H1 (cell line): Measurements from ENCODE around the gene PRR22. TPM values are rescaled to one million over a fixed set of nuclear protein-coding genes. Genes with fewer than 3 reads are reported as not detected.

Source experiments
- CTCF ChIA-PET: fragments of 300-600 bp; sonication (Branson Sonifier 250); formaldehyde crosslinking; loops from one replicate; lab custom pipeline; 2021; ENCODE audit not compliant: partially characterized antibody; lab: Charles Lee
- POLR2A ChIA-PET: fragments of 300-600 bp; sonication (Branson Sonifier 250); formaldehyde crosslinking; loops from one replicate; lab custom pipeline; 2021; ENCODE audit warnings: inconsistent platforms; ENCODE audit not compliant: partially characterized antibody; lab: Charles Lee
- DNase-seq, 2 experiments: peaks; one replicate each; pipeline versions ENCODE4 v3.0.0 to v3.0.0-alpha.2; 2010 to 2022; ENCODE audit warnings: low spot score in 2 of 2, low read depth in 1 of 2, mixed read lengths in 1 of 2
- FAIRE-seq: peaks from 2 replicates; lab custom pipeline; 2011; peaks lifted over from hg19 to GRCh38; lab: Jason Lieb, UNC
- H2AFZ ChIP-seq: 2 replicates; pipeline ENCODE4 v1.8.1; 2012; ENCODE audit warnings: low read length, inconsistent platforms
- H2AK5ac ChIP-seq: 2 replicates; pipeline ENCODE4 v1.6.1; 2013; ENCODE audit warnings: low read depth, low read length
- H2BK120ac ChIP-seq: replicated peaks from 2 replicates; pipeline ENCODE3; 2013; ENCODE audit warnings: low read depth, low read length, inconsistent platforms
- H2BK12ac ChIP-seq: 2 replicates; pipeline ENCODE4 v1.6.1; 2013; ENCODE audit warnings: low read depth, low read length
- H2BK15ac ChIP-seq: 2 replicates; pipeline ENCODE4 v1.6.1; 2013; ENCODE audit warnings: low read length
- H2BK20ac ChIP-seq: 2 replicates; pipeline ENCODE4 v1.6.1; 2013; ENCODE audit warnings: low read length
- H2BK5ac ChIP-seq: 2 replicates; pipeline ENCODE4 v1.6.1; 2013; ENCODE audit warnings: low read depth, low read length
- H3K14ac ChIP-seq: 2 replicates; pipeline ENCODE4 v1.6.1; 2013; ENCODE audit warnings: inconsistent platforms; ENCODE audit not compliant: insufficient read length
- H3K18ac ChIP-seq: 2 replicates; pipeline ENCODE4 v1.6.1; 2013; ENCODE audit warnings: low read length; ENCODE audit errors: extremely low read depth
- H3K23ac ChIP-seq: 2 replicates; pipeline ENCODE4 v1.6.1; 2013; ENCODE audit warnings: inconsistent platforms; ENCODE audit not compliant: insufficient read length
- H3K23me2 ChIP-seq: 2 replicates; pipeline ENCODE4 v1.6.1; 2013; ENCODE audit warnings: low read depth, low read length
- H3K27ac ChIP-seq: 2 replicates; pipeline ENCODE4 v1.6.1; 2011; ENCODE audit warnings: low read depth, low read length, inconsistent platforms
- H3K27me3 ChIP-seq, 4 experiments: replicated peaks in 1 of 4; 1 replicate in 1 of 4; 2 replicates in 3 of 4; pipeline versions ENCODE4 v1.6.1 to v1.8.1; 2011 to 2013; ENCODE audit warnings: low read length in 3 of 4, mild to moderate bottlenecking in 3 of 4, inconsistent platforms in 2 of 4, mixed read lengths in 2 of 4, moderate library complexity in 1 of 4; ENCODE audit not compliant: control insufficient read depth in 3 of 4, insufficient read depth in 3 of 4; ENCODE audit errors: extremely low read depth in 1 of 4
- H3K36me3 ChIP-seq, 4 experiments: 2 replicates each; pipeline versions ENCODE4 v1.6.1 to v1.8.1; 2011 to 2013; ENCODE audit warnings: mild to moderate bottlenecking in 4 of 4, low read length in 3 of 4, moderate library complexity in 2 of 4, control low read depth in 1 of 4, inconsistent platforms in 1 of 4; ENCODE audit not compliant: insufficient read depth in 4 of 4, control insufficient read depth in 2 of 4
- H3K4ac ChIP-seq: replicated peaks from 2 replicates; pipeline ENCODE3; 2013; ENCODE audit warnings: low read length, low read depth, mixed read lengths, inconsistent platforms; ENCODE audit not compliant: insufficient read length
- H3K4me1 ChIP-seq, 4 experiments: replicated peaks in 1 of 4; 1 replicate in 1 of 4; 2 replicates in 3 of 4; pipeline versions ENCODE4 v1.6.1 to v1.8.1; 2011 to 2013; ENCODE audit warnings: low read length in 3 of 4, inconsistent platforms in 2 of 4, mixed read lengths in 1 of 4; ENCODE audit not compliant: insufficient read depth in 4 of 4, control insufficient read depth in 3 of 4
- H3K4me2 ChIP-seq, 2 experiments: 2 replicates each; pipeline versions ENCODE4 v1.6.1 to v1.8.1; 2011 to 2013; ENCODE audit warnings: low read depth in 2 of 2, low read length in 2 of 2, control low read depth in 1 of 2, inconsistent platforms in 1 of 2, mild to moderate bottlenecking in 1 of 2; ENCODE audit not compliant: insufficient read depth in 1 of 2
- H3K4me3 ChIP-seq, 4 experiments: fragments of 200-600, 300-600 bp in 1 of 4; sonication (generic), shearing (Covaris generic), sonication (Bioruptor Twin) in 1 of 4; 2 replicates each; pipeline versions ENCODE4 v1.5.1 to v1.8.1; 2011 to 2016; ENCODE audit warnings: low read length in 4 of 4, low read depth in 3 of 4, control low read depth in 2 of 4, inconsistent platforms in 2 of 4, mild to moderate bottlenecking in 2 of 4, mixed read lengths in 1 of 4, moderate library complexity in 1 of 4; ENCODE audit not compliant: insufficient read depth in 2 of 4; ENCODE audit errors: extremely low read depth in 1 of 4
- H3K56ac ChIP-seq: replicated peaks from 2 replicates; pipeline ENCODE3; 2013; ENCODE audit warnings: low read depth, mild to moderate bottlenecking, mixed read lengths, low read length, inconsistent platforms; ENCODE audit not compliant: insufficient read length
- H3K79me1 ChIP-seq: 2 replicates; pipeline ENCODE4 v1.6.1; 2013; ENCODE audit warnings: low read depth, low read length, control low read depth
- H3K79me2 ChIP-seq, 2 experiments: 2 replicates each; pipeline versions ENCODE4 v1.6.1 to v1.8.1; 2012 to 2013; ENCODE audit warnings: low read length in 2 of 2, mild to moderate bottlenecking in 2 of 2, inconsistent platforms in 1 of 2; ENCODE audit not compliant: insufficient read depth in 2 of 2, control insufficient read depth in 1 of 2
- H3K9ac ChIP-seq, 4 experiments: replicated peaks in 1 of 4; 1 replicate in 1 of 4; 2 replicates in 3 of 4; pipeline versions ENCODE4 v1.6.1 to v1.8.1; 2011 to 2013; ENCODE audit warnings: low read depth in 3 of 4, low read length in 3 of 4, control low read depth in 2 of 4, mild to moderate bottlenecking in 2 of 4, moderate library complexity in 2 of 4, inconsistent platforms in 1 of 4; ENCODE audit errors: extremely low read depth in 1 of 4
- H3K9me3 ChIP-seq, 2 experiments: 2 replicates each; pipeline versions ENCODE4 v1.6.1 to v1.8.1; 2012 to 2013; ENCODE audit warnings: mild to moderate bottlenecking in 2 of 2, moderate library complexity in 2 of 2, control low read depth in 1 of 2, inconsistent platforms in 1 of 2, low read depth in 1 of 2, low read length in 1 of 2, mixed read lengths in 1 of 2; ENCODE audit not compliant: insufficient read depth in 2 of 2
- H4K20me1 ChIP-seq, 2 experiments: replicated peaks in 1 of 2; 2 replicates each; pipeline versions ENCODE3 to v1.8.1; 2011 to 2013; ENCODE audit warnings: inconsistent platforms in 2 of 2, low read length in 2 of 2, mild to moderate bottlenecking in 1 of 2; ENCODE audit not compliant: insufficient read depth in 2 of 2, control insufficient read depth in 1 of 2
- H4K5ac ChIP-seq: 2 replicates; pipeline ENCODE4 v1.6.1; 2013; ENCODE audit warnings: low read length, low read depth, mixed read lengths, inconsistent platforms; ENCODE audit not compliant: insufficient read length
- H4K8ac ChIP-seq: 2 replicates; pipeline ENCODE4 v1.8.0; 2013; ENCODE audit warnings: mild to moderate bottlenecking, moderate library complexity, low read length, inconsistent platforms; ENCODE audit not compliant: insufficient read depth; ENCODE audit errors: extremely low read depth
- H4K91ac ChIP-seq: replicated peaks from 2 replicates; pipeline ENCODE3; 2013; ENCODE audit warnings: low read length, mixed read lengths, inconsistent platforms; ENCODE audit not compliant: insufficient read length
- SUZ12 ChIP-seq: fragments of 200-600 bp; sonication (generic); IDR thresholded peaks from 2 replicates; pipeline ENCODE4 v1.6.1; 2012; ENCODE audit warnings: mild to moderate bottlenecking, inconsistent platforms, low read length, moderate library complexity, mixed read lengths
- WGBS, 2 experiments: shearing (Covaris generic) in 1 of 2; methylation state at CpG; one replicate each; pipeline versions ENCODE4 v1.1.6 to v1.1.7; 2013 to 2015; ENCODE audit warnings: low lambda C conversion rate in 2 of 2, mixed read lengths in 2 of 2, inconsistent platforms in 1 of 2, low coverage in 1 of 2, missing lambda C conversion rate in 1 of 2; ENCODE audit not compliant: insufficient replicate concordance in 2 of 2, insufficient coverage in 1 of 2, insufficient read length in 1 of 2; ENCODE audit errors: extremely low coverage in 1 of 2, missing lambda C conversion rate in 1 of 2; 5-methylcytosine and 5-hydroxymethylcytosine counted together
- polyA plus RNA-seq, 7 experiments: library from polyadenylated mRNA; depleted of rRNA in 3 of 7; stranded (reverse) in 5 of 7; unstranded in 2 of 7; fragments of >200 nt in 5 of 7; fragments of 200-250 nt in 2 of 7; gene quantifications; 1 replicate in 5 of 7; 2 replicates in 1 of 7; 4 replicates in 1 of 7; pipeline versions ENCODE4 v1.2.1 to v1.2.3, GENCODE V29; 2011 to 2013; ENCODE audit warnings: missing spikeins in 2 of 7, mixed read lengths in 2 of 7
- total RNA-seq: library from RNA; stranded (reverse); fragmentation: NEBNext Ultra II Directional; extraction: Animal tissue kit (Norgen Biotek cat#: 25700); gene quantifications from 2 replicates; pipeline ENCODE4 v1.2.1, GENCODE V29; 2021

PRR22 gene
- total and polyA plus RNA-seq, 2 of the 8 experiments (the other 6 are each of a cell fraction or from before 2014, with no cell fraction given), result 1.9 to 2.1 TPM

GRCh38 chr19:5772416-5772815 lies 12.1 kb downstream of the PRR22 start:
- H3K9me3 ChIP-seq, result no peaks in the 10 kb centered on the region; a peak in 1 of 4 replicates
- no peaks in the 10 kb centered on the region for H3K79me2 ChIP-seq
- H2BK12ac ChIP-seq, result no peak overlapping the region
- no peak overlapping the region; the same call in 1 of the 2 replicates for H2BK20ac ChIP-seq
- H2BK5ac ChIP-seq, result no peak overlapping the region; the same call in 1 of the 2 replicates
- FAIRE-seq (no peak), DNase-seq (no peak)
- POLR2A ChIA-PET, result interaction anchor here (0.8 to 5.4 kb wide), 5 partner anchors 18 to 131 kb away, joined by 3 to 24 read pairs (median 11); partner anchors contain the start of genes CATSPERD, DUS3L, LONP1 and NDUFA11
- H3K18ac ChIP-seq, result no peak overlapping the region
- no peak overlapping the region for H3K4ac ChIP-seq
- H2AK5ac ChIP-seq, result no peak overlapping the region
- no peak overlapping the region for H4K5ac ChIP-seq
- WGBS, 2 experiments, result 94% methylated on average over 19 of the region's 19 CpGs; no CpG with 5 or more reads in 1 of the 2 experiments
- H3K23me2 ChIP-seq, result no peaks in the 10 kb centered on the region
- 0 out of 2 replicates have a peak overlapping the region, but pooled peaks have one; percentile 81 for H2BK15ac ChIP-seq
- no peak overlapping the region for H3K56ac ChIP-seq
- no peak overlapping the region for H3K9ac ChIP-seq
- no peak for TF ChIP-seq SUZ12
- TF ChIP-seq, all 59 proteins: peak for 0
- Histone ChIP-seq H4K8ac (peak overlapping the region; percentile 45; the same call in 1 of the 2 replicates), H3K23ac (no peak overlapping the region), H4K91ac (peak overlapping the region; percentile 3), H3K4me3 (no peak overlapping the region), H3K27ac (no peak overlapping the region), H4K20me1 (peaks cover 0 to 1% of the 10 kb centered on the region in 2 experiments), H2BK120ac (no peak overlapping the region), H2AFZ (peak overlapping the region; percentile 50; the same call in 1 of the 2 replicates), H3K14ac (no peak overlapping the region), H3K36me3 (no peaks in the 10 kb centered on the region), H3K4me1 (no peaks in the 10 kb centered on the region), H3K4me2 (no peak overlapping the region), H3K79me1 (no peaks in the 10 kb centered on the region), H3K27me3 (no peaks in the 10 kb centered on the region; a peak in 2 of 7 replicates)
- CTCF ChIA-PET, result interaction anchor here (0.6 to 4.7 kb wide), 6 partner anchors 22 to 245 kb away, joined by 3 to 19 read pairs (median 4); partner anchors contain the start of genes CATSPERD and NRTN
